AG04450 (cell line): Measurements from ENCODE around the gene CBLL1. TPM values are rescaled to one million over a fixed set of nuclear protein-coding genes. Genes with fewer than 3 reads are reported as not detected.

Source experiments
- CTCF ChIA-PET: fragments of 300-600, 350-600 bp; formaldehyde crosslinking; extraction: SDS; loops from one replicate; lab custom pipeline; 2022; ENCODE audit warnings: antibody characterized with exemption, inconsistent platforms; lab: Charles Lee
- POLR2A ChIA-PET: fragments of 350-600 bp; formaldehyde crosslinking; extraction: SDS; loops from one replicate; lab custom pipeline; 2021; ENCODE audit warnings: antibody characterized with exemption, inconsistent platforms; lab: Yijun Ruan, JAX
- DNase-seq: peaks from one replicate; pipeline ENCODE4 v3.0.0-alpha.2; 2011; ENCODE audit warnings: low read depth, low spot score
- H3K27ac ChIP-seq: one replicate; pipeline ENCODE4 v1.5.1; 2012; ENCODE audit warnings: low read depth, low read length, control low read depth
- H3K27me3 ChIP-seq: one replicate; pipeline ENCODE4 v1.6.0; 2012; ENCODE audit warnings: low read length; ENCODE audit not compliant: control insufficient read depth, insufficient read depth
- H3K4me3 ChIP-seq: 2 replicates; pipeline ENCODE4 v1.5.1; 2011; ENCODE audit warnings: mild to moderate bottlenecking, low read depth, low read length, control low read depth
- H3K9me3 ChIP-seq: 2 replicates; pipeline ENCODE4 v1.5.1; 2012; ENCODE audit warnings: low read length; ENCODE audit not compliant: control insufficient read depth, insufficient read depth
- polyA plus RNA-seq: library from polyadenylated mRNA; depleted of rRNA; stranded (reverse); fragments of >200 nt; gene quantifications from 2 replicates; pipeline ENCODE4 v1.2.3, GENCODE V29; 2011
- TF ChIP-seq, protein P1 (sequence below): IDR thresholded peaks from 2 replicates; pipeline ENCODE4 v1.5.1; 2011; ENCODE audit warnings: low read depth, low read length, control low read depth, inconsistent platforms

Gene CBLL1
- polyA plus RNA-seq, 1 experiment, result 18.0 TPM

GRCh38 chr7:107778283-107778682 lies 34.3 kb downstream of the CBLL1 start:
- CTCF ChIA-PET, result no interaction called here
- Histone ChIP-seq H3K27ac (no peak overlapping the region), H3K27me3 (no peaks in the 10 kb centered on the region), H3K4me3 (no peak overlapping the region), H3K9me3 (no peaks in the 10 kb centered on the region)
- TF ChIP-seq, protein P1, sequence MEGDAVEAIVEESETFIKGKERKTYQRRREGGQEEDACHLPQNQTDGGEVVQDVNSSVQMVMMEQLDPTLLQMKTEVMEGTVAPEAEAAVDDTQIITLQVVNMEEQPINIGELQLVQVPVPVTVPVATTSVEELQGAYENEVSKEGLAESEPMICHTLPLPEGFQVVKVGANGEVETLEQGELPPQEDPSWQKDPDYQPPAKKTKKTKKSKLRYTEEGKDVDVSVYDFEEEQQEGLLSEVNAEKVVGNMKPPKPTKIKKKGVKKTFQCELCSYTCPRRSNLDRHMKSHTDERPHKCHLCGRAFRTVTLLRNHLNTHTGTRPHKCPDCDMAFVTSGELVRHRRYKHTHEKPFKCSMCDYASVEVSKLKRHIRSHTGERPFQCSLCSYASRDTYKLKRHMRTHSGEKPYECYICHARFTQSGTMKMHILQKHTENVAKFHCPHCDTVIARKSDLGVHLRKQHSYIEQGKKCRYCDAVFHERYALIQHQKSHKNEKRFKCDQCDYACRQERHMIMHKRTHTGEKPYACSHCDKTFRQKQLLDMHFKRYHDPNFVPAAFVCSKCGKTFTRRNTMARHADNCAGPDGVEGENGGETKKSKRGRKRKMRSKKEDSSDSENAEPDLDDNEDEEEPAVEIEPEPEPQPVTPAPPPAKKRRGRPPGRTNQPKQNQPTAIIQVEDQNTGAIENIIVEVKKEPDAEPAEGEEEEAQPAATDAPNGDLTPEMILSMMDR, result no peak
- no peak for DNase-seq
- POLR2A ChIA-PET, result no interaction called here

- Histone ChIP-seq H3K9me3 (no peaks in the 10 kb centered on the region), H3K27me3 (no peaks in the 10 kb centered on the region), H3K27ac (no peak overlapping the region), H3K4me3 (no peak overlapping the region)
- no peak for DNase-seq
- ChIA-PET POLR2A (no interaction called here), CTCF (interaction anchor here (1.4 kb wide), 1 partner anchor 95 kb away, joined by 6 read pairs; no protein-coding TSS in a partner anchor)
- TF ChIP-seq, protein P1, result no peak
These were observed 35.7 kb downstream of the CBLL1 start for GRCh38 chr7:107779647-107780099.

DNA sequence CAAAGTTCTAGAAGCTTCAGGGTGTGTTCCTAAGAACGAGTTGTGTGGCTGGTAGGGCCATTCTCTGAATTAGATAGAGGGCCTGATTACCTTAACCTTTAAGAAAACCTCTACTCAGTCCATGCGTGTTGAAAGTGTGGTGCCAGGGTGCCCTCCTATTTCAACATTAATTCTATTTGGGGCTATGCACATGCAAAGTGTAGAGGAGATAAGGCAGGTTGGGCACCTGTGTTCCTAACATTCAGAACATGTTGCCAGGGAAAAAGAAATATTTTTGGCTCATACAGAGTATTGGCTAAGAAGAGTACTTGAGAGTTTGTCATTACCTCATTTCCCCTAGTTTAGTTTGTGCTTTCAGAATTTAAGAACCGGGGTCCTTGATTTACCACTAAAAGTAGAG lies 38.4 kb downstream of the CBLL1 start:
- ChIA-PET POLR2A (no interaction called here), CTCF (no interaction called here)
- DNase-seq, result no peak
- H3K27me3 ChIP-seq, result peaks cover 9% of the 10 kb centered on the region
- H3K9me3 ChIP-seq, result no peaks in the 10 kb centered on the region
- TF ChIP-seq, protein P1, result no peak
- no peak overlapping the region for H3K4me3 ChIP-seq
- H3K27ac ChIP-seq, result no peak overlapping the region

DNA sequence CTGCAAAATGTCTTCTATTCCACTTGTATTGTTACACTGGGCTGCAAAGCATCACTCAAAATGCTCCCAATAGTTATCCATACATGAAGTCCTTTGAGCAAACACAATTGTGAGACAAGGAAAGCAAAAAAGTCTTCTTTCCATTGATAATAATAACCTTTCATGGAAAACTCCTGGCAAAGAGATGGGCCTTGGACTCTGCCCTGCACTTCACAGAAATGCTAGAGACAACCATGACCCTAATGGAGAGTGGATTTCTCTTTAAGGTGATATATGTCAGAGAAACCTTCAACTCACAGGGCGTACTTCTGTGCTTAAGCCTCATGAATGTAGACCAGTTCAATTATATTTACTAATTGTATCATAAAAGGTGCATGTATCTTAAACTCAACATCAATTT lies 39.7 kb downstream of the CBLL1 start:
- no peaks in the 10 kb centered on the region for H3K9me3 ChIP-seq
- no peak overlapping the region for H3K4me3 ChIP-seq
- POLR2A ChIA-PET, result no interaction called here
- H3K27me3 ChIP-seq, result peaks cover 14% of the 10 kb centered on the region
- H3K27ac ChIP-seq, result no peak overlapping the region
- CTCF ChIA-PET, result no interaction called here
- no peak for DNase-seq
- TF ChIP-seq, protein P1, result no peak

GRCh38 chr7:107785170-107785569 lies 41.2 kb downstream of the CBLL1 start:
- DNase-seq, result no peak
- peaks cover 14% of the 10 kb centered on the region for H3K27me3 ChIP-seq
- H3K4me3 ChIP-seq, result no peak overlapping the region
- TF ChIP-seq, protein P1, result no peak
- ChIA-PET POLR2A (no interaction called here), CTCF (interaction anchor here (0.5 to 1.5 kb wide), 4 partner anchors 90 to 361 kb away, joined by 3 to 12 read pairs (median 5); no protein-coding TSS in a partner anchor)
- no peaks in the 10 kb centered on the region for H3K9me3 ChIP-seq
- H3K27ac ChIP-seq, result no peak overlapping the region
